ENCODE data around the gene HOXA5.

Gene HOXA5

DNA sequence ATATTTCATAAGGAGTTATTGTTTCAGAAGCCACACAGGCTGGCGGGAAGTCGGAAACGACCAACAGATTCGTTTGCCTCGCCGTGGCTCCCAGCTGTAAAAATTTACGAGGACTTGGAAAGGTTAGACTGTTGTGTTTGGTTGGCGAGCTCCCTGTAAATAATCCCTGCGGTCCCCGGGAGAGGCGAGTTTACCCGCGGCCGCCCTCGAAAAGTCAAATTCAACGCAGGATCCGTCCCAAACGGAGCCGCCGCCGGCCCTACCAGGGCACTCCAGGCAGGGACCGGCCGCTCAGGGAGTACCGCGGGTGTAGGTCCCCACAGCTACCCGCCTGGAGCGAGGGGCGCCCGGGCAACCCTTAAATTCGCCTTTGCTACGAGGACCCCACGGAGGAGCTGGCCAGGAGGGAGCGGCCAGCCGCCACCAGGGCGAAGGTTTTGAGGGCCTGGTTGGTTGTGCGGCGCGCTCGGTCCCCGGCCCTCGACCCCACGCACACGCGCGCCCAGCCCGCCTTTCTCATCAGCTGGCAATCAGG lies 22.6 kb upstream of the HOXA5 start:
- TF ChIP-seq, protein P1, sequence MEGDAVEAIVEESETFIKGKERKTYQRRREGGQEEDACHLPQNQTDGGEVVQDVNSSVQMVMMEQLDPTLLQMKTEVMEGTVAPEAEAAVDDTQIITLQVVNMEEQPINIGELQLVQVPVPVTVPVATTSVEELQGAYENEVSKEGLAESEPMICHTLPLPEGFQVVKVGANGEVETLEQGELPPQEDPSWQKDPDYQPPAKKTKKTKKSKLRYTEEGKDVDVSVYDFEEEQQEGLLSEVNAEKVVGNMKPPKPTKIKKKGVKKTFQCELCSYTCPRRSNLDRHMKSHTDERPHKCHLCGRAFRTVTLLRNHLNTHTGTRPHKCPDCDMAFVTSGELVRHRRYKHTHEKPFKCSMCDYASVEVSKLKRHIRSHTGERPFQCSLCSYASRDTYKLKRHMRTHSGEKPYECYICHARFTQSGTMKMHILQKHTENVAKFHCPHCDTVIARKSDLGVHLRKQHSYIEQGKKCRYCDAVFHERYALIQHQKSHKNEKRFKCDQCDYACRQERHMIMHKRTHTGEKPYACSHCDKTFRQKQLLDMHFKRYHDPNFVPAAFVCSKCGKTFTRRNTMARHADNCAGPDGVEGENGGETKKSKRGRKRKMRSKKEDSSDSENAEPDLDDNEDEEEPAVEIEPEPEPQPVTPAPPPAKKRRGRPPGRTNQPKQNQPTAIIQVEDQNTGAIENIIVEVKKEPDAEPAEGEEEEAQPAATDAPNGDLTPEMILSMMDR (IDR thresholded peaks at IDR 0.05; ENCODE audit: low read depth, low read length) = no peak
- no peak for DNase-seq (ENCODE audit: low read depth, low spot score)
- peak overlapping the region; percentile 47 for H3K4me3 ChIP-seq (ENCODE audit: low read depth, low read length)
- in situ Hi-C loops (cut with HindIII; ENCODE audit: low sequenced_read_pairs) = loop anchor here (25.0 kb wide), 1 partner anchor 779 kb away; no protein-coding TSS in a partner anchor

DNA sequence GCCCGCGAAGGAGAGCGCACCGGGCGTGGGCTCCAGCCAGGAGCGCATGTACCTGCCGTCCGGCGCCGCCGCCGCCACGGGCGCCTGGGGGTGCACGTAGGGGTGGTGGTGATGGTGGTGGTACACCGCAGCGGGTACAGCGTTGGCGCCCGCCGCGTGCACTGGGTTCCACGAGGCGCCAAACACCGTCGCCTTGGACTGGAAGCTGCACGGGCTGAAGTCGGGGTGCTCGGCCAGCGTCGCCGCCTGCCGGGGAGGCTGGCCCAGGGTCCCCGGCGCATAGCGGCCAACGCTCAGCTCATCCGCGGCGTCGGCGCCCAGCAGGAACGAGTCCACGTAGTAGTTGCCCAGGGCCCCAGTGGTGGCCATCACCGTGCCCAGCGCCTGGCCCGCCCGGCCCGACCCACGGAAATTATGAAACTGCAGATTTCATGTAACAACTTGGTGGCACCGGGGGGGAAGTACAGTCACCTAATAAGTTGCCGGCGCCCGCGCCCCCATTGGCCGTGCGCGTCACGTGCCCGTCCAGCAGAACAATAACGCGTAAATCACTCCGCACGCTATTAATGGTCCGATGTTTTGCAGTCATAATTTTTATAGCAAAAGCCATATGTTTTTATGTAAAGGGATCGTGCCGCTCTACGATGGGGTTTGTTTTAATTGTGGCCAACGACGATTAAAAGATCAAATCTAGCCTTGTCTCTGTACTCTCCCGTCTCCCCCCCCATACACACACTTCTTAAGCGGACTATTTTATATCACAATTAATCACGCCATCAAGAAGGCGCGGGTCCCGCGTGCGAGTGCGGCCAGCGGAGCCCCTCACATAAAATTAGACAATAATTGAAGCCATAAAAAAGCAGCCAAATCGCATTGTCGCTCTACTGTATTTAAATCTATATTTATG lies 21.9 kb upstream of the HOXA5 start, which contains the start of gene HOXA9:
HOXA9 (minus strand) TSS at position 449 of the 907 bp plus-strand sequence; CDS start at position 369, 80 bp downstream.
- in situ Hi-C loops (cut with HindIII; ENCODE audit: low sequenced_read_pairs) = loop anchor here (25.0 kb wide), 1 partner anchor 778 kb away; no protein-coding TSS in a partner anchor
- peak; percentile 83 for DNase-seq (ENCODE audit: low read depth, low spot score)

DNA sequence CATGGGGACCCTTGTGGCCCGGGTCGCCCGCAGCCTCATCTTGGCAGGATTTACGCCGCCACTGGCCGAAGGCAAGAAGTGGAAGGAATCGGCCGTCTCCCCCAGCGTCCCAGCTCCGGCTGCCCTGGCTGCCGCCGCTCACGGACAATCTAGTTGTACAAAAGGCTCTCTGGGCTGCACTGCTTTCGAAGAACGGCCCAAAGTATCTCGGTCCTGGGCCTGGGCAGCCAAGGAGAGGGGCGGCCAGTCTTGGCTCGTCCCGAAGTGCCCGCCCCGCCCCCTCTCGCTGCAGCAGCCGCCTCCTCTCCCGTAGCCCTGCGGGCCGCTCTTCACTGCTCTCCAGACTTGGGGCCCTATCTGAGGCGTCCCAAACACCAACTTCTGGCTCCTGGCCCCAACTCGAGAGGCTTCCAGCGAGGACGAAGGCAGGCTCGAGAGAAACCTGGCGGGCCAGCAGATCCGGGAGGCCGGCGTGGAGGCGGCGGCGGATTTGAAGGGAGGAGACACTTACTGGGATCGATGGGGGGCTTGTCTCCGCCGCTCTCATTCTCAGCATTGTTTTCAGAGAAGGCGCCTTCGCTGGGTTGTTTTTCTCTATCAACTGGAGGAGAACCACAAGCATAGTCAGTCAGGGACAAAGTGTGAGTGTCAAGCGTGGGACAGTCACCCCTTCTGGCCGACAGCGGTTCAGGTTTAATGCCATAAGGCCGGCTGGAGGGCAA lies 21.0 kb upstream of the HOXA5 start:
- no peak for DNase-seq (ENCODE audit: low read depth, low spot score)
- peak overlapping the region; percentile 47 for H3K4me3 ChIP-seq (ENCODE audit: low read depth, low read length)
- TF ChIP-seq, protein P1 (IDR thresholded peaks at IDR 0.05; ENCODE audit: low read depth, low read length) = no peak
- in situ Hi-C loops (cut with HindIII; ENCODE audit: low sequenced_read_pairs) = loop anchor here (25.0 kb wide), 1 partner anchor 777 kb away; no protein-coding TSS in a partner anchor

More for the DNA sequence above, 21.9 kb upstream of the HOXA5 start, which contains the start of gene HOXA9:
- TF ChIP-seq, protein P1 (IDR thresholded peaks at IDR 0.05; ENCODE audit: low read depth, low read length) = peak; percentile 1
- peak within 1 kb of the TSS; percentile 47 for H3K4me3 ChIP-seq (ENCODE audit: low read depth, low read length)

DNA sequence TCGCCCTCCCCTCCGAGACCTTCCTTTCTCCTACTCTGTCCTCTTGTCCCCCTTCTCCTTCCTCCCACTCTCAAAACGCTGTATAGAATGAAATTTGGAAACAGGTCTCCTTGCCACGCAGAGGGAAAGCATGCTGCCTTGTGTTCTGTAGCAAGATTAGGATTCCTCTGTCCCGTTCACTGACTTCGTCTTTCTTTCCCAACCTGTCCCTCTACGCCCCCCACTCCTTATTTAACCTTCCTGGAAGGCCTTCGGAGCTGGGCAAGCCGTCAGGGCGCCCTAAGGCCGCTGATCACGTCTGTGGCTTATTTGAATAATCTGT lies 20.5 kb upstream of the HOXA5 start:
- in situ Hi-C loops (cut with HindIII; ENCODE audit: low sequenced_read_pairs) = loop anchor here (25.0 kb wide), 1 partner anchor 777 kb away; no protein-coding TSS in a partner anchor
- no peak for DNase-seq (ENCODE audit: low read depth, low spot score)
- peak overlapping the region; percentile 47 for H3K4me3 ChIP-seq (ENCODE audit: low read depth, low read length)
- TF ChIP-seq, protein P1 (IDR thresholded peaks at IDR 0.05; ENCODE audit: low read depth, low read length) = no peak

DNA sequence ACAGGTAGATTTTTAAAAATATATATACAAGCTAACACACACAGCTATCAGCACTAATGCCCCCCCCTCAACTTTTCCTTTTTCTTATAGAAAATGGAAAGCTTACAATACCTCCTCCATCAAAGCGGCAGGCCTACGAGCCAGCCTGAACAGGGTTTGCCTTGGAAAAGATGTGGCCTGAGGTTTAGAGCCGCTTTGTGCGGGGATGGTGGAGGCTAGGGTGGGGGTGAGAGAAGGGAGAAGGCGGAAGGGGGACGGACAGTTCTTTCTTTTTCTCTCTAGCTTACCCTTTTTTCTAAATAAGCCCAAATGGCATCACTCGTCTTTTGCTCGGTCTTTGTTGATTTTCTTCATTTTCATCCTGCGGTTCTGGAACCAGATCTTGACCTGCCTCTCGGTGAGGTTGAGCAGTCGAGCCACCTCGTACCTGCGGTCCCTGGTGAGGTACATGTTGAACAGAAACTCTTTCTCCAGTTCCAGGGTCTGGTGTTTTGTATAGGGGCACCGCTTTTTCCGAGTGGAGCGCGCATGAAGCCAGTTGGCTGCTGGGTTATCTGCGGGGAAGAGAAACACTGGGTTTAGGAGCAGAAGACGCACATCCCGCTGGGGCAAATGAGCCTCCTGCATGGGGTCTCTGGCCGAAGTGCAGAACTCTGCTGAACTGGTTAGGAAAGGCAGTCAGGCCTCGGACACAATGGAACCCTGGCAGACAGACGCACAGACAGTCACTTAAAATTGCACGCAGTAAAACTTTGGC lies 20.0 kb upstream of the HOXA5 start:
- H3K4me3 ChIP-seq (ENCODE audit: low read depth, low read length) = peak overlapping the region; percentile 47
- no peak for DNase-seq (ENCODE audit: low read depth, low spot score)
- TF ChIP-seq, protein P1 (IDR thresholded peaks at IDR 0.05; ENCODE audit: low read depth, low read length) = no peak
- in situ Hi-C loops (cut with HindIII; ENCODE audit: low sequenced_read_pairs) = loop anchor here (25.0 kb wide), 1 partner anchor 776 kb away; no protein-coding TSS in a partner anchor

All from astrocyte of the spinal cord (primary cell).